Measurements from ENCODE around the gene GREB1. TPM values are rescaled to one million over a fixed set of nuclear protein-coding genes. Genes with fewer than 3 reads are reported as not detected.

GREB1 gene
- total RNA-seq, 1 experiment from 2014 or later = 16.5 TPM

- Histone ChIP-seq H3K9ac (ENCODE audit: extremely low read depth, insufficient read length, low read length) (no peak overlapping the region), H3K27me3 (ENCODE audit: insufficient read depth, low read length) (no peaks in the 10 kb centered on the region), H3K14ac (ENCODE audit: insufficient read depth, low read length) (no peak overlapping the region), H2BK120ac (ENCODE audit: low read depth, low read length, poor library complexity, severe bottlenecking) (no peak overlapping the region), H3K4ac (ENCODE audit: low read depth, low read length) (no peak overlapping the region), H2BK15ac (ENCODE audit: low read depth, low read length) (no peak overlapping the region), H4K8ac (replicated peaks; ENCODE audit: insufficient read length, low read depth, low read length) (no peak overlapping the region), H3K79me2 (ENCODE audit: insufficient read depth, low read length) (peaks cover 4% of the 10 kb centered on the region; the same call in 1 of the 2 replicates), H3K18ac (ENCODE audit: insufficient read length, low read depth, low read length) (no peak overlapping the region), H2AK5ac (ENCODE audit: insufficient read length, low read length) (no peak overlapping the region), H3K4me1 (ENCODE audit: insufficient read depth, low read length) (no peaks in the 10 kb centered on the region; the same call in 1 of the 2 replicates), H3T11ph (ENCODE audit: low read length) (no peak overlapping the region), H3K56ac (ENCODE audit: insufficient read length, low read depth, low read length) (no peak overlapping the region), H3K23me2 (ENCODE audit: insufficient read length, low read depth, low read length, poor library complexity, severe bottlenecking) (no peaks in the 10 kb centered on the region), H2BK5ac (ENCODE audit: insufficient read length, low read length) (no peak overlapping the region), H2BK20ac (ENCODE audit: low read depth, low read length, poor library complexity, severe bottlenecking) (no peak overlapping the region), H2BK12ac (ENCODE audit: insufficient read length, low read depth, low read length) (no peak overlapping the region), H3K79me1 (ENCODE audit: insufficient read depth, low read depth, low read length, poor library complexity, severe bottlenecking) (no peaks in the 10 kb centered on the region), H3K23ac (ENCODE audit: insufficient read length, low read depth, low read length) (no peak overlapping the region), H3K9me3 (ENCODE audit: control insufficient read depth, low read depth, low read length) (no peaks in the 10 kb centered on the region), H4K20me1 (ENCODE audit: control insufficient read depth, insufficient read depth, insufficient read length) (no peaks in the 10 kb centered on the region), H4K5ac (ENCODE audit: insufficient read length, low read depth, low read length) (no peak overlapping the region), H2AFZ (ENCODE audit: low read length) (no peak overlapping the region), H4K91ac (ENCODE audit: insufficient read length, low read depth, low read length) (no peak overlapping the region), H3K27ac (ENCODE audit: insufficient read length, low read depth, low read length) (no peak overlapping the region), H3K4me2 (ENCODE audit: insufficient read depth, insufficient read length, low read length) (no peak overlapping the region)
- H3K27ac Mint-ChIP-seq = no peak overlapping the region
- peaks cover 0 to 11% (median 10%) of the 10 kb centered on the region in 3 experiments; a peak in 5 of 7 replicates for H3K36me3 Mint-ChIP-seq (ENCODE audit: insufficient read depth in 1 of 3, low read depth in 3 of 3)
- H3K4me3 Mint-ChIP-seq = no peak overlapping the region
- TF ChIP-seq, protein P1, sequence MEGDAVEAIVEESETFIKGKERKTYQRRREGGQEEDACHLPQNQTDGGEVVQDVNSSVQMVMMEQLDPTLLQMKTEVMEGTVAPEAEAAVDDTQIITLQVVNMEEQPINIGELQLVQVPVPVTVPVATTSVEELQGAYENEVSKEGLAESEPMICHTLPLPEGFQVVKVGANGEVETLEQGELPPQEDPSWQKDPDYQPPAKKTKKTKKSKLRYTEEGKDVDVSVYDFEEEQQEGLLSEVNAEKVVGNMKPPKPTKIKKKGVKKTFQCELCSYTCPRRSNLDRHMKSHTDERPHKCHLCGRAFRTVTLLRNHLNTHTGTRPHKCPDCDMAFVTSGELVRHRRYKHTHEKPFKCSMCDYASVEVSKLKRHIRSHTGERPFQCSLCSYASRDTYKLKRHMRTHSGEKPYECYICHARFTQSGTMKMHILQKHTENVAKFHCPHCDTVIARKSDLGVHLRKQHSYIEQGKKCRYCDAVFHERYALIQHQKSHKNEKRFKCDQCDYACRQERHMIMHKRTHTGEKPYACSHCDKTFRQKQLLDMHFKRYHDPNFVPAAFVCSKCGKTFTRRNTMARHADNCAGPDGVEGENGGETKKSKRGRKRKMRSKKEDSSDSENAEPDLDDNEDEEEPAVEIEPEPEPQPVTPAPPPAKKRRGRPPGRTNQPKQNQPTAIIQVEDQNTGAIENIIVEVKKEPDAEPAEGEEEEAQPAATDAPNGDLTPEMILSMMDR (conservative IDR thresholded peaks at IDR 0.05) = no peak
- no peaks in the 10 kb centered on the region for H3K27me3 Mint-ChIP-seq (ENCODE audit: low read depth)
- WGBS (ENCODE audit: extremely low coverage, insufficient read length, low lambda C conversion rate) = no CpG with 5 or more reads among the region's 3 CpGs
- DNase-seq = no peak
- peaks cover 7 to 9% of the 10 kb centered on the region in 2 experiments; a peak in 4 of 5 replicates for H3K9me3 Mint-ChIP-seq
- peaks cover 0 to 3% of the 10 kb centered on the region in 2 experiments; a peak in 1 of 4 replicates for H3K4me1 Mint-ChIP-seq
These were observed 27.3 kb upstream of the GREB1 start for GRCh38 chr2:11506611-11506969.
